Breast epithelium (tissue), 3 donors: ENCODE measurements around the gene SERTM1.

Experiments used
- POLR2A ChIP-seq: fragments of 450-650 bp; IDR thresholded peaks from one replicate; pipeline ENCODE4 v1.6.1; 2016; ENCODE audit warnings: antibody characterized with exemption, mild to moderate bottlenecking, moderate library complexity
- POLR2AphosphoS5 ChIP-seq, 3 donors: sonication (generic); formaldehyde crosslinking; IDR thresholded peaks; one replicate each; pipeline ENCODE4 v1.6.1; 2017; ENCODE audit warnings: antibody characterized with exemption in 3 of 3
- TF ChIP-seq, protein P1 (sequence below), 3 donors: fragments of 450-650 bp; IDR thresholded peaks; one replicate each; pipeline ENCODE4 v1.5.1; 2016 to 2017; ENCODE audit warnings: antibody characterized with exemption in 3 of 3, mild to moderate bottlenecking in 3 of 3, moderate library complexity in 3 of 3

DNA sequence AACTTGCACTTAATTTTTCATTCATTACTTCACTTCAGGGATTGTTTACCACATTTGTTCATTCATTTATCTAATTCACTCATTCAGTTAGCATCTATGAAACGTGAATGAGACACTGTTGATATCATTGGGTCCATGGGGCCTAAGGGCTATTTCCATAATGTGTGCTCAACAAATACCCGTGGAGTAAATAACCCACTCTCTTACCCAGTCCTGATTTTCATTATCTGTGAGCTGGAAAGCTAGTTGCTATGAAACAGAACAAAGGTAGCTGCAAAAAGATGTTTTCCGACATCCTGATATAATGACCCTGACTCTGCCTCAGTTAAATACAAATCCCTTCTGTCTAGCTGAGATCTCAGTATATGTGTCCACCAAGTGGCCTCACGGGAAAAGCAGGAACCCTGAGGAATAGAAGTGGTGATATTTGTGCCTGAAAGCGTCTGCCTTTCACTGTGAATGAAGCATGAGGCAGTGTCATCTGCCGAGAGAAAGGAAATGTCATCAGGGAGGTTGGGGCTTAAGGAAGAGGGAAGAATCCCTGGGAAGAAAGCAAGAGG is 63.8 kb downstream of the SERTM1 start:
- no peak for TF ChIP-seq POLR2A
- TF ChIP-seq, protein P1, sequence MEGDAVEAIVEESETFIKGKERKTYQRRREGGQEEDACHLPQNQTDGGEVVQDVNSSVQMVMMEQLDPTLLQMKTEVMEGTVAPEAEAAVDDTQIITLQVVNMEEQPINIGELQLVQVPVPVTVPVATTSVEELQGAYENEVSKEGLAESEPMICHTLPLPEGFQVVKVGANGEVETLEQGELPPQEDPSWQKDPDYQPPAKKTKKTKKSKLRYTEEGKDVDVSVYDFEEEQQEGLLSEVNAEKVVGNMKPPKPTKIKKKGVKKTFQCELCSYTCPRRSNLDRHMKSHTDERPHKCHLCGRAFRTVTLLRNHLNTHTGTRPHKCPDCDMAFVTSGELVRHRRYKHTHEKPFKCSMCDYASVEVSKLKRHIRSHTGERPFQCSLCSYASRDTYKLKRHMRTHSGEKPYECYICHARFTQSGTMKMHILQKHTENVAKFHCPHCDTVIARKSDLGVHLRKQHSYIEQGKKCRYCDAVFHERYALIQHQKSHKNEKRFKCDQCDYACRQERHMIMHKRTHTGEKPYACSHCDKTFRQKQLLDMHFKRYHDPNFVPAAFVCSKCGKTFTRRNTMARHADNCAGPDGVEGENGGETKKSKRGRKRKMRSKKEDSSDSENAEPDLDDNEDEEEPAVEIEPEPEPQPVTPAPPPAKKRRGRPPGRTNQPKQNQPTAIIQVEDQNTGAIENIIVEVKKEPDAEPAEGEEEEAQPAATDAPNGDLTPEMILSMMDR (IDR thresholded peaks at IDR 0.05) = no peak
- no peak for TF ChIP-seq POLR2AphosphoS5 (IDR thresholded peaks at IDR 0.05)
